DOHH2 (cell line): Measurements from ENCODE around the gene KCNK18.

Experiments
- H3F3A ChIP-seq: fragments of 200-600 bp; sonication (generic), shearing (Covaris generic); 2 replicates; pipeline ENCODE4 v1.6.0; 2016; ENCODE audit warnings: antibody characterized with exemption, mild to moderate bottlenecking; ENCODE audit not compliant: control insufficient read depth, insufficient read depth
- H3K27ac ChIP-seq: fragments of 200-600 bp; sonication (generic); 2 replicates; pipeline ENCODE4 v1.5.1; 2014; ENCODE audit warnings: low read depth, mild to moderate bottlenecking, low read length, moderate library complexity
- H3K27me3 ChIP-seq: fragments of 200-600 bp; sonication (generic); 2 replicates; pipeline ENCODE4 v1.6.1; 2014; ENCODE audit warnings: mild to moderate bottlenecking, low read length, mixed read lengths; ENCODE audit not compliant: control insufficient read depth
- H3K36me3 ChIP-seq: fragments of 200-600 bp; sonication (generic); 2 replicates; pipeline ENCODE4 v1.6.1; 2014; ENCODE audit warnings: mild to moderate bottlenecking, low read length, moderate library complexity, mixed read lengths; ENCODE audit not compliant: control insufficient read depth
- H3K4me1 ChIP-seq: fragments of 200-600 bp; sonication (generic); 2 replicates; pipeline ENCODE4 v1.6.1; 2014; ENCODE audit warnings: mild to moderate bottlenecking, low read length, mixed read lengths; ENCODE audit not compliant: control insufficient read depth
- H3K4me2 ChIP-seq: fragments of 200-600 bp; sonication (generic); 2 replicates; pipeline ENCODE4 v1.6.0; 2014; ENCODE audit warnings: mild to moderate bottlenecking, low read length, moderate library complexity
- H3K4me3 ChIP-seq: fragments of 200-600 bp; sonication (generic); 2 replicates; pipeline ENCODE4 v1.5.1; 2014; ENCODE audit warnings: mild to moderate bottlenecking, low read length, mixed read lengths
- H3K79me2 ChIP-seq: fragments of 200-600 bp; sonication (generic); 2 replicates; pipeline ENCODE4 v1.6.1; 2014; ENCODE audit warnings: mild to moderate bottlenecking, low read length, mixed read lengths; ENCODE audit not compliant: control insufficient read depth
- H3K9me2 ChIP-seq: fragments of 200-600 bp; sonication (generic); replicated peaks from 2 replicates; pipeline ENCODE4 v1.6.1; 2014; ENCODE audit warnings: mild to moderate bottlenecking, low read length, mixed read lengths; ENCODE audit not compliant: control insufficient read depth
- H3K9me3 ChIP-seq: fragments of 200-600 bp; sonication (generic); 2 replicates; pipeline ENCODE4 v1.6.1; 2014; ENCODE audit warnings: antibody characterized with exemption, low read length, mixed read lengths; ENCODE audit not compliant: control insufficient read depth, insufficient read depth
- H4K20me1 ChIP-seq: fragments of 200-600 bp; sonication (generic); 2 replicates; pipeline ENCODE4 v1.6.0; 2014; ENCODE audit warnings: low read depth, mild to moderate bottlenecking, antibody characterized with exemption, low read length, moderate library complexity; ENCODE audit not compliant: control insufficient read depth, insufficient read depth
- CTCF ChIP-seq: fragments of 200-600 bp; sonication (generic); IDR thresholded peaks from one replicate; pipeline ENCODE4 v1.5.1; 2014; ENCODE audit warnings: antibody characterized with exemption, mild to moderate bottlenecking, low read depth, low read length; ENCODE audit not compliant: poor library complexity, severe bottlenecking
- EZH2phosphoT487 ChIP-seq: fragments of 200-600 bp; sonication (generic); IDR thresholded peaks from 2 replicates; pipeline ENCODE4 v1.6.1; 2017; ENCODE audit warnings: borderline replicate concordance, mild to moderate bottlenecking, antibody characterized with exemption, low read length, moderate library complexity, mixed read lengths

Gene KCNK18

GRCh38 chr10:117241541-117242462 lies 44.5 kb downstream of the KCNK18 start:
- Histone ChIP-seq H3K9me2 (no peaks in the 10 kb centered on the region), H3K79me2 (no peaks in the 10 kb centered on the region), H3K27ac (no peak overlapping the region), H3F3A (peaks cover 6% of the 10 kb centered on the region; the same call in 1 of the 2 replicates), H3K4me1 (peaks cover 10% of the 10 kb centered on the region), H3K4me2 (no peak overlapping the region), H3K36me3 (no peaks in the 10 kb centered on the region), H3K4me3 (no peak overlapping the region), H3K27me3 (peaks cover 5% of the 10 kb centered on the region), H4K20me1 (no peaks in the 10 kb centered on the region), H3K9me3 (peaks cover 4% of the 10 kb centered on the region)
- TF ChIP-seq EZH2phosphoT487 = no peak
- no peak for TF ChIP-seq CTCF

GRCh38 chr10:117242463-117242832 lies 45.2 kb downstream of the KCNK18 start:
- H3F3A ChIP-seq = peaks cover 5% of the 10 kb centered on the region; the same call in 1 of the 2 replicates
- no peaks in the 10 kb centered on the region for H3K9me2 ChIP-seq
- peaks cover 4% of the 10 kb centered on the region for H3K9me3 ChIP-seq
- TF ChIP-seq CTCF (no peak), EZH2phosphoT487 (no peak)
- no peak overlapping the region for H3K4me3 ChIP-seq
- peaks cover 4% of the 10 kb centered on the region; the same call in 1 of the 2 replicates for H3K27me3 ChIP-seq
- H3K4me1 ChIP-seq = peaks cover 4% of the 10 kb centered on the region
- H3K36me3 ChIP-seq = no peaks in the 10 kb centered on the region
- H3K27ac ChIP-seq = no peak overlapping the region
- no peak overlapping the region for H3K4me2 ChIP-seq
- H3K79me2 ChIP-seq = no peaks in the 10 kb centered on the region
- no peaks in the 10 kb centered on the region for H4K20me1 ChIP-seq

GRCh38 chr10:117246997-117247671 lies 49.8 kb downstream of the KCNK18 start:
- TF ChIP-seq EZH2phosphoT487 = no peak
- no peak for TF ChIP-seq CTCF
- H3K9me3 ChIP-seq = no peaks in the 10 kb centered on the region
- no peak overlapping the region for H3K27ac ChIP-seq
- H3K4me1 ChIP-seq = no peaks in the 10 kb centered on the region
- H4K20me1 ChIP-seq = no peaks in the 10 kb centered on the region
- no peaks in the 10 kb centered on the region for H3K79me2 ChIP-seq
- no peaks in the 10 kb centered on the region for H3K36me3 ChIP-seq
- H3K27me3 ChIP-seq = peaks cover 14% of the 10 kb centered on the region
- H3F3A ChIP-seq = no peaks in the 10 kb centered on the region
- H3K9me2 ChIP-seq = no peaks in the 10 kb centered on the region
- H3K4me3 ChIP-seq = no peak overlapping the region
- no peak overlapping the region for H3K4me2 ChIP-seq
